Right atrium auricular region (tissue), 2 donors: ENCODE measurements around the gene ANKRD55. TPM values are rescaled to one million over a fixed set of nuclear protein-coding genes. Genes with fewer than 3 reads are reported as not detected.

Experiments
- DNase-seq: peaks from one replicate; pipeline ENCODE4 v3.0.0-alpha.2; 2019; ENCODE audit warnings: low spot score
- H3K27ac ChIP-seq, 2 donors: fragments of 200-600 bp; sonication (generic); 1 replicate in 1 of 2; 2 replicates in 1 of 2; pipeline ENCODE4 v1.5.1; 2016 to 2019
- H3K27me3 ChIP-seq, 2 donors: fragments of 200-600 bp; sonication (generic); one replicate each; pipeline versions ENCODE4 v1.5.1 to v1.6.0; 2017 to 2019
- H3K36me3 ChIP-seq: fragments of 200-600 bp; sonication (generic); one replicate; pipeline ENCODE4 v1.5.1; 2016
- H3K4me1 ChIP-seq, 2 donors: fragments of 200-600 bp; sonication (generic); one replicate each; pipeline versions ENCODE4 v1.5.1 to v1.6.0; 2017 to 2019
- H3K4me3 ChIP-seq, 2 donors: fragments of 200-600 bp; sonication (generic); 1 replicate in 1 of 2; 2 replicates in 1 of 2; pipeline ENCODE4 v1.5.1; 2017 to 2019; ENCODE audit warnings: mild to moderate bottlenecking in 1 of 2, moderate library complexity in 1 of 2
- H3K9me3 ChIP-seq, 2 donors: fragments of 200-600 bp; sonication (generic); one replicate each; pipeline ENCODE4 v1.5.1; 2019
- CTCF ChIP-seq, 2 donors: fragments of 200-600 bp; sonication (generic); IDR thresholded peaks; one replicate each; pipeline ENCODE4 v1.5.1; 2019; ENCODE audit warnings: antibody characterized with exemption in 2 of 2
- total RNA-seq, 2 donors: library from RNA; depleted of rRNA; stranded (reverse); fragments of >200 nt; gene quantifications; one replicate each; pipeline ENCODE4 v1.1.0, GENCODE V29; 2016

ANKRD55 gene
- total RNA-seq: under 1 TPM in 1 of 2 donors, not detected in 1; 0.20 TPM

DNA sequence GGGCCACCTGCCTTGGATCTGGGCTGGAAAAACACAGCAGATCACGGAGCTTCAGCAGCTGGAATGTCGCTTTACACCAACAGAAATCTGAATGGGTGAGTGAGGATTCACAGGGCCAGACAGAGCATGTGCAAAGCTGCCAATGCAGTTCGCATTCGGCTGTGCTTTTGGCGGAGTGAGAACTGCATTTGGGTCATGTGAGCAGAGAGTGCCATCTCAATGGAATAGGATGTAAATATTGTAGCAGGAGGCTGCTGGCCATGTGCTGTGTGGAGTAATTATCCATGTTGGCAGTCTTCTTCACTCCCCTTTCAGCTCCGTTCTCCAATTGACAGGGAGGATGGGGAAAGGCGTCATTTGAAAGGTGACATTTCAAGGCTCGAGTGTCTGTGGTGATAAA lies at the start of gene ANKRD55:
TSS of gene ANKRD55 (minus strand) at position 101 of the 400 bp plus-strand sequence. CDS start 417 bp downstream, outside the sequence.
- H3K4me1 ChIP-seq: no peaks in the 10 kb centered on the region
- H3K4me3 ChIP-seq: no peak within 1 kb of the TSS
- H3K27me3 ChIP-seq: no peaks in the 10 kb centered on the region
- no peak for TF ChIP-seq CTCF (IDR thresholded peaks at IDR 0.05)
- no peaks in the 10 kb centered on the region for H3K36me3 ChIP-seq
- H3K27ac ChIP-seq: no peak within 1 kb of the TSS
- H3K9me3 ChIP-seq: no peaks in the 10 kb centered on the region
- DNase-seq: no peak

GRCh38 chr5:56282216-56282615 lies 49.1 kb upstream of the ANKRD55 start:
- Histone ChIP-seq H3K27ac (no peak overlapping the region), H3K4me3 (no peak overlapping the region)

DNA sequence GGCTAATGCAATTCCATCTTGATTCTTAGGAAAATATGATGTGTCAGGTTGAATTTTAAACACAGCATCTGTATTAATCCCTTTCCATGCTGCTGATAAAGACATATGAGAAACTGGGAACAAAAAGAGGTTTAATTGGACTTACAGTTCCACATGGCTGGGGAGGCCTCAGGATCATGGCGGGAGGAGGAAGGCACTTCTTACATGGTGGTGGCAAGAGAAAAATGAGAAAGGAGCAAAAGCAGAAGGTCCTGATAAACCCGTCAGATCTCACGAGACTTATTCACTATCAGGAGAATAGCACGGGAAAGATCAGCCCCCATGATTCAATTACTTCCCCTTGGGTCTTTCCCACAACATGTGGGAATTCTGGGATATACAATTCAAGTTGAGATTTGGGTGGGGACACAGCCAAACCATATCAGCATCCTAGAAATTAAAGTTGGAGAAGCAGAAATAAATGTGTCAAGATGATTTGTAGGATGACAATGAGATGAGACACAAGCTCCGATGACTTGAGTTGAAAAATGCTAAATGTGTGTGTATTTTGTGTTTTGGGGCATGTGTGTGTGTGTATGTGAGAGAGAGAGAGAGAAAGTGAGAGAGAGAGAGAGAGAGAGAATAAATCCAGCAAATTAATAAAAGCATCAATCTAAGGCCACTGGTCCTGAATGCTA lies 48.5 kb upstream of the ANKRD55 start:
- no peak for DNase-seq
- no peak overlapping the region for H3K4me3 ChIP-seq
- H3K36me3 ChIP-seq: no peaks in the 10 kb centered on the region
- H3K27me3 ChIP-seq: no peaks in the 10 kb centered on the region
- H3K27ac ChIP-seq: no peak overlapping the region
- peaks cover 0 to 17% of the 10 kb centered on the region in 2 donors for H3K4me1 ChIP-seq
- no peak for TF ChIP-seq CTCF (IDR thresholded peaks at IDR 0.05)
- H3K9me3 ChIP-seq: peaks cover 0 to 5% of the 10 kb centered on the region in 2 donors

More at GRCh38 chr5:56282216-56282615, 49.1 kb upstream of the ANKRD55 start:
- peaks cover 0 to 17% of the 10 kb centered on the region in 2 donors for H3K4me1 ChIP-seq
- no peak for DNase-seq
- H3K27me3 ChIP-seq: no peaks in the 10 kb centered on the region
- peaks cover 0 to 5% of the 10 kb centered on the region in 2 donors for H3K9me3 ChIP-seq
- TF ChIP-seq CTCF (IDR thresholded peaks at IDR 0.05): no peak
- no peaks in the 10 kb centered on the region for H3K36me3 ChIP-seq

- no peak for DNase-seq
- Histone ChIP-seq H3K27ac (no peak overlapping the region), H3K4me1 (peaks cover 0 to 17% of the 10 kb centered on the region in 2 donors), H3K27me3 (no peaks in the 10 kb centered on the region), H3K36me3 (no peaks in the 10 kb centered on the region), H3K9me3 (peaks cover 0 to 5% of the 10 kb centered on the region in 2 donors), H3K4me3 (no peak overlapping the region)
- TF ChIP-seq CTCF (IDR thresholded peaks at IDR 0.05): no peak
Observed at GRCh38 chr5:56279979-56280378, 46.8 kb upstream of the ANKRD55 start.

DNA sequence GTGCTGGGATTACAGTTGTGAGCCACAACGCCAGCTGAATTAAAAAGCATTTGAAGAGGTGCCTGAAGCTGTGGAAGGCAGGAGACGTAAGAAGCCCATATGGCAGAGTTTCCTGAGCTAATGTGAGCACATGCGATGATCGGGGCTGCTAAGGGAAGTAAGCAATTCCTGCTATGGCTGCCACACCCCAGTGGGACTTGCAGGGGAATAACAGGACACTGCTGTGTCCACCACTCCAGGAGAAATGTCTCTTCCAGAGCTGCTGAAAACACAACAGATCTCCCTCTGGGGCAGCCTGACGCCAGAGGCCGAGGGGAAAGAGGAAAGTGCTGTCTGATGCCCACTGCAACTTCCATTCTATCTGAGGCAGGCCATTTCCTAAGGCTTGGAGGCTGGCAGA lies 46.2 kb upstream of the ANKRD55 start:
- peaks cover 0 to 5% of the 10 kb centered on the region in 2 donors for H3K9me3 ChIP-seq
- DNase-seq: no peak
- H3K36me3 ChIP-seq: no peaks in the 10 kb centered on the region
- peaks cover 0 to 17% of the 10 kb centered on the region in 2 donors for H3K4me1 ChIP-seq
- H3K27ac ChIP-seq: no peak overlapping the region
- TF ChIP-seq CTCF (IDR thresholded peaks at IDR 0.05): no peak
- no peaks in the 10 kb centered on the region for H3K27me3 ChIP-seq
- no peak overlapping the region for H3K4me3 ChIP-seq
